PC-3 (cell line): ENCODE results near the gene NAGPA. TPM values are rescaled to one million over a fixed set of nuclear protein-coding genes. Genes with fewer than 3 reads are reported as not detected.

Source experiments
- ATAC-seq: fragments of 200-7000 bp; cut with Tn5 transposase; 2 replicates; pipeline ENCODE4 v1.9.1; 2020; ENCODE audit warnings: mild to moderate bottlenecking, moderate library complexity
- BruUV-seq: library from RNA; stranded (reverse); fragments of 400-500 nt; replicated peaks from 2 replicates; lab custom pipeline; 2021; lab: Mats Ljungman, UMichigan
- CTCF ChIA-PET: fragments of 300-600 bp; sonication (Branson Sonifier 250); formaldehyde crosslinking; loops from one replicate; lab custom pipeline; 2022; ENCODE audit warnings: antibody characterized with exemption; lab: Charles Lee
- POLR2A ChIA-PET: fragments of 300-600 bp; sonication (Branson Sonifier 250); formaldehyde crosslinking; loops from one replicate; lab custom pipeline; 2022; ENCODE audit warnings: antibody characterized with exemption; ENCODE audit not compliant: unreplicated experiment; lab: Charles Lee
- DNase-seq: peaks from one replicate; pipeline ENCODE4 v3.0.0-alpha.2; 2015
- H2AFZ ChIP-seq: fragments of 300-600 bp; sonication (generic); 2 replicates; pipeline ENCODE4 v1.6.0; 2016; ENCODE audit warnings: antibody characterized with exemption, low read length
- H3F3A ChIP-seq: fragments of 300-600 bp; sonication (generic); one replicate; pipeline ENCODE4 v1.6.0; 2017; ENCODE audit warnings: antibody characterized with exemption, low read length, control low read depth, mild to moderate bottlenecking; ENCODE audit not compliant: unreplicated experiment
- H3K27ac ChIP-seq: fragments of 300-600 bp; sonication (generic); 2 replicates; pipeline ENCODE4 v1.5.1; 2016; ENCODE audit warnings: mild to moderate bottlenecking, low read length
- H3K27me3 ChIP-seq: fragments of 300-600 bp; sonication (generic); 2 replicates; pipeline ENCODE4 v1.6.1; 2016; ENCODE audit warnings: low read length, mixed read lengths
- H3K36me3 ChIP-seq: fragments of 300-600 bp; sonication (generic); 2 replicates; pipeline ENCODE4 v1.6.1; 2016; ENCODE audit warnings: low read depth, mixed run types, low read length, mixed read lengths
- H3K4me1 ChIP-seq: fragments of 300-600 bp; sonication (generic); 2 replicates; pipeline ENCODE4 v1.5.1; 2016; ENCODE audit warnings: low read length; ENCODE audit not compliant: insufficient read depth
- H3K4me2 ChIP-seq: fragments of 300-600 bp; sonication (generic); 2 replicates; pipeline ENCODE4 v1.6.0; 2016; ENCODE audit warnings: low read length
- H3K4me3 ChIP-seq: fragments of 300-600 bp; sonication (generic); 2 replicates; pipeline ENCODE4 v1.5.1; 2016; ENCODE audit warnings: mild to moderate bottlenecking, low read length, mixed read lengths
- H3K79me2 ChIP-seq: fragments of 300-600 bp; sonication (generic); 2 replicates; pipeline ENCODE4 v1.6.1; 2017; ENCODE audit warnings: low read length, mixed read lengths
- H3K9ac ChIP-seq: fragments of 300-600 bp; sonication (generic); 2 replicates; pipeline ENCODE4 v1.6.0; 2016; ENCODE audit warnings: mild to moderate bottlenecking, low read length
- H3K9me2 ChIP-seq: fragments of 300-600 bp; sonication (generic); replicated peaks from 2 replicates; pipeline ENCODE4 v1.6.1; 2016; ENCODE audit warnings: mixed run types, low read length, mixed read lengths
- H3K9me3 ChIP-seq: fragments of 300-600 bp; sonication (generic); 2 replicates; pipeline ENCODE4 v1.6.1; 2016; ENCODE audit warnings: low read length, mixed read lengths
- H4K20me1 ChIP-seq: fragments of 300-600 bp; sonication (generic); 2 replicates; pipeline ENCODE4 v1.6.1; 2016; ENCODE audit warnings: low read length, mixed read lengths
- EZH2 ChIP-seq: fragments of 300-600 bp; sonication (generic); IDR thresholded peaks from one replicate; pipeline ENCODE4 v1.6.1; 2017; ENCODE audit warnings: antibody characterized with exemption, mild to moderate bottlenecking, low read length; ENCODE audit not compliant: unreplicated experiment
- EZH2phosphoT487 ChIP-seq: fragments of 300-600 bp; sonication (generic); IDR thresholded peaks from 2 replicates; pipeline ENCODE4 v1.6.1; 2018; ENCODE audit warnings: mild to moderate bottlenecking, antibody characterized with exemption, low read length, borderline replicate concordance
- intact Hi-C: fragments of 100-400 bp; cut with micrococcal nuclease; formaldehyde crosslinking; loops from 2 replicates; pipeline ENCODE4 v1.9.0; 2023
- total RNA-seq: library from RNA; depleted of rRNA; stranded (reverse); fragments of >200 nt; gene quantifications from 2 replicates; pipeline ENCODE4 v1.2.3, GENCODE V29; 2014
- TF ChIP-seq, protein P1 (sequence below): fragments of 300-600 bp; sonication (generic); conservative IDR thresholded peaks from 2 replicates; pipeline ENCODE4 v1.5.1; 2017; ENCODE audit warnings: antibody characterized with exemption, low read depth, mild to moderate bottlenecking, low read length

Gene NAGPA
- total RNA-seq, 1 experiment from 2014 or later: 26.2 TPM

DNA sequence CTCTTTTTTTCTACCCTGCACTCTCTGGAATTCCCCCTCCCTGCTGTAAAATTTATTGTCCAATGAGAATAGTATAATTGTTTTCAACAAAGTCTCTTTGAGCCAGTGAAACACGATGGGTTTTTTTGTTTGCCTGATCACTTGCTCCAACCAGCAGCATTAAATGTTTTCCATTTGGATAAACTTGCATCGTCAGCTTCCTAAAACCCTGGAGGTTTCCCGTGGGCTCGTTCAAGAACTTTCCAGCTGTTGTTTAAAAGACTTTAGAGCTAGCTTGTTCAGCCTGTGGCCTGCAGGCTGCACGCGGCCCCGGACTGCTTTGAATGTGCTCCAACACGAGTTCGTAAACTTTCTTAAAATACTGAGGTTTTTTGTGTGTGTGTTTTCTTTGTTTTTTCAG is 14.9 kb downstream of the NAGPA start:
- Histone ChIP-seq H2AFZ (no peak overlapping the region), H3K4me1 (no peaks in the 10 kb centered on the region), H3K9me2 (no peaks in the 10 kb centered on the region), H3K4me2 (no peak overlapping the region), H3K27ac (no peak overlapping the region), H3K27me3 (no peaks in the 10 kb centered on the region), H3K4me3 (no peak overlapping the region), H3F3A (no peaks in the 10 kb centered on the region), H4K20me1 (no peaks in the 10 kb centered on the region), H3K79me2 (no peaks in the 10 kb centered on the region), H3K9ac (no peak overlapping the region), H3K36me3 (no peaks in the 10 kb centered on the region), H3K9me3 (no peaks in the 10 kb centered on the region)
- TF ChIP-seq EZH2phosphoT487 (no peak), EZH2 (no peak)
- TF ChIP-seq, protein P1, sequence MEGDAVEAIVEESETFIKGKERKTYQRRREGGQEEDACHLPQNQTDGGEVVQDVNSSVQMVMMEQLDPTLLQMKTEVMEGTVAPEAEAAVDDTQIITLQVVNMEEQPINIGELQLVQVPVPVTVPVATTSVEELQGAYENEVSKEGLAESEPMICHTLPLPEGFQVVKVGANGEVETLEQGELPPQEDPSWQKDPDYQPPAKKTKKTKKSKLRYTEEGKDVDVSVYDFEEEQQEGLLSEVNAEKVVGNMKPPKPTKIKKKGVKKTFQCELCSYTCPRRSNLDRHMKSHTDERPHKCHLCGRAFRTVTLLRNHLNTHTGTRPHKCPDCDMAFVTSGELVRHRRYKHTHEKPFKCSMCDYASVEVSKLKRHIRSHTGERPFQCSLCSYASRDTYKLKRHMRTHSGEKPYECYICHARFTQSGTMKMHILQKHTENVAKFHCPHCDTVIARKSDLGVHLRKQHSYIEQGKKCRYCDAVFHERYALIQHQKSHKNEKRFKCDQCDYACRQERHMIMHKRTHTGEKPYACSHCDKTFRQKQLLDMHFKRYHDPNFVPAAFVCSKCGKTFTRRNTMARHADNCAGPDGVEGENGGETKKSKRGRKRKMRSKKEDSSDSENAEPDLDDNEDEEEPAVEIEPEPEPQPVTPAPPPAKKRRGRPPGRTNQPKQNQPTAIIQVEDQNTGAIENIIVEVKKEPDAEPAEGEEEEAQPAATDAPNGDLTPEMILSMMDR: no peak
- intact Hi-C loops: no loop called here
- BruUV-seq: no TSS peak
- POLR2A ChIA-PET: no interaction called here
- ATAC-seq (no peak), DNase-seq (no peak)
- CTCF ChIA-PET: no interaction called here

DNA sequence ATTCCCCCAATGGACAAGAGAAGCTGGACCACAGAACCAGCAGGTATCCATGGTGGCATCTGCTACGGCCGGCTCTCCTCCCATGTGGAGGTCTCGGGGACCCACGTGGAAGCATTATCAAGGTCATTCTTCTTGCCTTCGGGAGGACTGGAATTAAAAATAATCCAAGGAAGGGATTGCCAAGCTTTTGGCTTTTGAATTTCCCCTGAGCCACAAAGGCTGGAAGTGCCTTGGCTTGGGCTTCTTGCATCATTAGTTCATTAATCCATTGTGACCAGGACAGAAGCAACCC is 16.1 kb downstream of the NAGPA start:
- TF ChIP-seq EZH2phosphoT487 (no peak), EZH2 (no peak)
- TF ChIP-seq, protein P1: no peak
- Histone ChIP-seq H3K4me1 (no peaks in the 10 kb centered on the region), H3F3A (no peaks in the 10 kb centered on the region), H3K27me3 (no peaks in the 10 kb centered on the region), H3K27ac (no peak overlapping the region), H3K9me2 (no peaks in the 10 kb centered on the region), H3K4me2 (no peak overlapping the region), H3K79me2 (no peaks in the 10 kb centered on the region), H4K20me1 (no peaks in the 10 kb centered on the region), H3K9me3 (no peaks in the 10 kb centered on the region), H3K4me3 (no peak overlapping the region), H3K36me3 (no peaks in the 10 kb centered on the region), H2AFZ (no peak overlapping the region), H3K9ac (no peak overlapping the region)
- no peak for ATAC-seq
- POLR2A ChIA-PET: no interaction called here
- intact Hi-C loops: no loop called here
- DNase-seq: no peak
- BruUV-seq: no TSS peak
- CTCF ChIA-PET: no interaction called here

DNA sequence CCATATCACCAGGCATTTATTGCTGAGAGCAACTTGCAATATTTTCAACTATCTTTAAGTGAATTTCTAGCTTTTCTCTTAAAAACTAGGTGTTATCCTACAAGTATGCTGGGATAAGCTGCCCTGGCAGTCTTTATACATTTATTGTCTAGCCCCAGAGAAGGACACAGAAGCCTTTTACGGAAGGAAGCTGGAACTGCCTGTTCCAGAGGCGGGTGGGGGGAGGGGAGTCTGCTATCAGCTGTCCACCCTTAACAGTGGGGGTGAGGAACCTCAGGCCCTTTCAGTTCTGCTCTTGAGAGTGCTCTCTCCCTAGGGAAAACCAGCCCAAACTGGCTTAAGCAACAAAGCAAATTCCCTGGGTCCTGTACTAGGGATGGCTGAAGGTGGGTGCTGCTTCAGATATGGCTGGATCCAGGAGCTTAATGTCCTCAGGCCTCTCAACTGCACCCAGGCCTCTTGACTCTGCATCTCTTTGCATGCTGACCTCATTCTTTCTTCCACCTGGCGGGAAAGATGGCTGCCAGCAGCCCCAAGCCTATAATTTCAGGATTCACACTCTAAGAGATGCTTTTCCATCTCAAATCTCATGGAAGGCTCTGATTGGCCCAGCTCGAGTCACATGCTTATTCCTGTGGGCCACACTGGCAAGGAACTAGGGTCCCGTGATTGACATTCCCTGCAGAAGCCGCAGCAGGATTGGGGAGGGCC is 16.6 kb downstream of the NAGPA start:
- Histone ChIP-seq H4K20me1 (no peaks in the 10 kb centered on the region), H3K27ac (no peak overlapping the region), H3K4me3 (no peak overlapping the region), H3F3A (no peaks in the 10 kb centered on the region), H3K27me3 (0 out of 2 replicates have a peak, but pooled peaks cover 1% of the 10 kb centered on the region), H3K9me2 (no peaks in the 10 kb centered on the region), H3K4me2 (no peak overlapping the region), H3K36me3 (no peaks in the 10 kb centered on the region), H2AFZ (no peak overlapping the region), H3K4me1 (no peaks in the 10 kb centered on the region), H3K9ac (no peak overlapping the region), H3K79me2 (no peaks in the 10 kb centered on the region), H3K9me3 (no peaks in the 10 kb centered on the region)
- intact Hi-C loops: no loop called here
- BruUV-seq: no TSS peak
- ChIA-PET CTCF (no interaction called here), POLR2A (interaction anchor here (0.6 kb wide), 1 partner anchor 17 kb away, joined by 3 read pairs; the partner anchor contains the start of gene NAGPA)
- no peak for DNase-seq
- no peak for TF ChIP-seq EZH2
- no peak for TF ChIP-seq EZH2phosphoT487
- TF ChIP-seq, protein P1: no peak
- ATAC-seq: no peak
